Measurements from ENCODE around the gene FUBP1.
A peak's percentile ranks its signal among the peaks of the same experiment; 100 is the strongest.
"Not testable (repeated sequence)": the region's sequence is repeated elsewhere in the genome, so short reads cannot be mapped to it uniquely, and the experiment has no call there.

The FUBP1 gene, protein sequence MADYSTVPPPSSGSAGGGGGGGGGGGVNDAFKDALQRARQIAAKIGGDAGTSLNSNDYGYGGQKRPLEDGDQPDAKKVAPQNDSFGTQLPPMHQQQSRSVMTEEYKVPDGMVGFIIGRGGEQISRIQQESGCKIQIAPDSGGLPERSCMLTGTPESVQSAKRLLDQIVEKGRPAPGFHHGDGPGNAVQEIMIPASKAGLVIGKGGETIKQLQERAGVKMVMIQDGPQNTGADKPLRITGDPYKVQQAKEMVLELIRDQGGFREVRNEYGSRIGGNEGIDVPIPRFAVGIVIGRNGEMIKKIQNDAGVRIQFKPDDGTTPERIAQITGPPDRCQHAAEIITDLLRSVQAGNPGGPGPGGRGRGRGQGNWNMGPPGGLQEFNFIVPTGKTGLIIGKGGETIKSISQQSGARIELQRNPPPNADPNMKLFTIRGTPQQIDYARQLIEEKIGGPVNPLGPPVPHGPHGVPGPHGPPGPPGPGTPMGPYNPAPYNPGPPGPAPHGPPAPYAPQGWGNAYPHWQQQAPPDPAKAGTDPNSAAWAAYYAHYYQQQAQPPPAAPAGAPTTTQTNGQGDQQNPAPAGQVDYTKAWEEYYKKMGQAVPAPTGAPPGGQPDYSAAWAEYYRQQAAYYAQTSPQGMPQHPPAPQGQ

DNA sequence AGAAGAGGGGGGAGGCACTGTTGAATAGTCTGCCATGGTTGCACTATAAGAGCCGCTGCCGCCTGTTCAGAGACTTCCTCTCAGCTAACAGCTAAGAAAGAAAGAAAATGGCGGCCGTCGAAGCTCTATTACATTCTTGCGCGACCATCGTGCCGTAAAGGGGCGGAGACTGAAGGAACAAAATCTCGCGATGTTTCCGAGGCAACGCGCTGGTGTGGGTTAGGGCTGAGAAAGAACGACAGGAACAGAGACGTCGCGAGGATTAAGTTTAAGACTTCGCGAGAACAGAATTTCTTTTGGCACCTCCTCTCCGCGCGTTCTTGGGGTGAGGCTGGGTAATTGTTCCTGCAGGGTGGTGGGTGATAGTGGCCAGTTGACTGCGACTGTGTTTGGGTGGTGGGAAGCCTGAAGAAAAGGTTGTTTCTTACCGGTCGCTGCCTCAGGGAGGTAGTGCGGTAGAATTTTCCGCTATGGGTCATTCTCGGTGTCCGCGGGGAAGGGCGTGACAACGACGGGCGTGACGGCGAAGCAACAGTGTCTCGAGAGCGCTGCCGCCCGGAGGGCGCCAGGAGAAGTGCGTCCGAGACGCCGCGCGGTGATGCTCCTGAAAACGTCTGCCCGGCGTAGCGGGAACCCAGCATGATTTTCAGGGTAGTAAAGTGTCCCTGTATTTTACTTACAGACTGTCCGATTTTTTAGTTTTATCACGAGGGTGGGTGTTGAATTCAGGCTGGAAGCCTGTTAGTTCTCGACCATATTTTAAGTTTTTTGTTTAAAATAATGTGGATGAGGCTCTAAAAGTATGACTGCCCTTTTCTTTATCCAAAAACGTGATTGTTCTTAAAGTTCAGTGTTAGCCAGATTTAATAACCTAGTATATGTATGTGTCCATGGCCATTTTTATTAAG, at the start of gene FUBP1:
TSS of gene FUBP1 (minus strand) at position 104 of the 908 bp plus-strand sequence. CDS start at position 36, 68 bp downstream.
- peak; percentile 99 for DNase-seq

DNA sequence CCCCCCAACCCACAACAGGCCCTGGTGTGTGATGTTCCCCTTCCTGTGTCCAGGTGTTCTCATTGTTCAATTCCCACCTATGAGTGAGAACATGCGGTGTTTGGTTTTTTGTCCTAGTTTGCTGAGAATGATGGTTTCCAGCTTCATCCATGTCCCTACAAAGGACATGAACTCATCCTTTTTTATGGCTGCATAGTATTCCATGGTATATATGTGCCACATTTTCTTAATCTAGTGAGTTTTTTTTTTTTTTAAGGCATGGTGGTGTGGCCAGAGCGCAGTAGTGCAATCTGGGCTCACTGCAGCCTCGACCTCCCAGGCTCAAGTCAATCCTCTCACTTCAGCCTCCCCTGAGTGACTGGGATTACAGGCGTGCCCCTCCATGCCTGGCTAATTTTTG, 42.3 kb upstream of the FUBP1 start:
- not testable (repeated sequence) for DNase-seq

DNA sequence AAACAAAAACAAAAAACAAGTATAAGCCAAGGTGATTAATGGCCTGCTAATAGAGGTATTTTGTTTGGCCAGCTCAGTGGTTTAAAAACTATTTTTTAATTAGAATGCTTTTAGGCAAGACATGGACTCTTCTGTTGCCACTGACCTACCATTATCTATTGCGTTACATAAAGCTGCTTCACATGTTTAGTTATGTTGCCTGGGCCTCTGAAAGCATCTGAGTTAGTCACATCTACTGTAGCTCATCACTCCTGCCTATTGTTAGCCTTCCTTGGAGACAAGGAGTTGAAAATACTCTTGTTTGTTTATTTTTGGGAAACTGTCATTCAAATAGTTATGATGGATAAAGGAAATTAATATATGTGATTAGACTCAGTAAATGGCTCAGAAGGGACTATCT, 40.2 kb upstream of the FUBP1 start:
- DNase-seq: no peak

DNA sequence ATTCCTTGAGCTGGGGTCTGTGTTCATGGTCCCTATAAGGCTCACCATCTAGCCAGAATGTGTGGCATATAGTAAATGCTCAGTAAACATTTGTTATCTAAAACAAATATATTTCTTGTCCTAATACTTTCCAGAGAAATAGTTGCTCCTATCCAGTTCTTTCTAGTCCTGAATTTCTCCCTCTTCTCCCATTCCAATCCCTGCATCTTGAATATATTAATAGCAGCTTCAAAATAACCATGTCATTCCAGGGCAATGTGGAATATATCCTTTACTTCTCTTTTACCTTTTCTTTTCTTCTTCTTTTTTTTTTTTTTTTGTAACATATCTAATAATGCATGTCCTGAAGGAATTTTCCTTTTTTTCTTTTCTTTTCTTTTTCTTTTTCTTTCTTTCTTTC, 36.3 kb upstream of the FUBP1 start:
- DNase-seq: no peak

DNA sequence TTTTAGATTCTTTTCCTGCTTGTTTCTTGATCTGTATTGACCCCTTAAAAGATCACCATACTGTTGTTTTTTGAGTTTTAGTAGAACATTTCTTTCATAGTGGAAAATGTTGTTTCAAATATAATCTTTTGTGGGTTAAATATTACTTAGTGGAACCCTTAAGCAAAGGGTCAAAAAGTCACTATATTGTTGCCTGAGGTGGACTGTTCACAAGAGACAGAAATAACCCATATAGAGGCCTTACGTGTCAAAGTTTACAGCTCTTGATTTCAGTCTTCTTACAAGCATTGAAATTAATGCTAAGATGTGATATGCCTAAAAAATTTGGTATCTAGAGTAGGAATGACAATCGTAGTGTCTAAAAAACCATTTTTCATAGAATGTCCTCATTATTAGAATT, 32.2 kb upstream of the FUBP1 start:
- DNase-seq: no peak

DNA sequence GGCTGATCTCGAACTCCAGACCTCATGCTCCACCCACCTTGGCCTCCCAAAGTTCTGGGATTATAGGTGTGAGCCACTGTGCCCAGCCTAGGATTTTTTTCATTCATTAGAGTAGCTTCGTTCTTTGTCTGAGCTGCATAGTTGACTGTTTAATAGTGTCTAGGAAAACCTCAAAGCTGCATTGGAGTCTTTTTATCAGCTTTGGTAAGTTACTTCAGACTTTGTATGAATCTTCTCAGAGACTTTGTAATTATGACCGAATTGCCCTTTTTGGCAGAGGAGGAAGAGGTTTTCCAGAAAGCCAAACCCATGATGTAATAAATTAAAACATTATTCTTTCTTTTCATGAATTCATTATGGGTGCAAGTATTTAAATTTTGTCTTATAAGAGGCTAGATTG, 31.0 kb upstream of the FUBP1 start:
- DNase-seq: no peak

DNA sequence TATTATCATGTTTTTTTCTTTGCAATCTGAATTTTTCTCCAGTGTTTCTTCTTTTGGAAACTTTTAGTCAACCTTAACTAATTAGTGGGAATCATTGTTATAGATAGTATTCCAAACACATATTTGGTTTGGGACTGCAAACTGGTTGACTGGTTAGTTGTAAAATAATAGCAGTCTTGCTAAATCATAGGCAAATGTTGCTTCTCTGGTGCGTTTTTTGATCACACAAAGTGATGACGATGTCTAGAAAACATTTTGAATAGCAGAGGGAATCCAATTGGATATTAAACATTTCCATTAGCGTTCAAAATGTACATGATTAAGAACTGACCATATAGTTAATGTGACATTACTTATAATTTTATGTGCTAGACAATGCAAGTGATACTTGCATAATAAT, 30.4 kb upstream of the FUBP1 start:
- DNase-seq: no peak

DNA sequence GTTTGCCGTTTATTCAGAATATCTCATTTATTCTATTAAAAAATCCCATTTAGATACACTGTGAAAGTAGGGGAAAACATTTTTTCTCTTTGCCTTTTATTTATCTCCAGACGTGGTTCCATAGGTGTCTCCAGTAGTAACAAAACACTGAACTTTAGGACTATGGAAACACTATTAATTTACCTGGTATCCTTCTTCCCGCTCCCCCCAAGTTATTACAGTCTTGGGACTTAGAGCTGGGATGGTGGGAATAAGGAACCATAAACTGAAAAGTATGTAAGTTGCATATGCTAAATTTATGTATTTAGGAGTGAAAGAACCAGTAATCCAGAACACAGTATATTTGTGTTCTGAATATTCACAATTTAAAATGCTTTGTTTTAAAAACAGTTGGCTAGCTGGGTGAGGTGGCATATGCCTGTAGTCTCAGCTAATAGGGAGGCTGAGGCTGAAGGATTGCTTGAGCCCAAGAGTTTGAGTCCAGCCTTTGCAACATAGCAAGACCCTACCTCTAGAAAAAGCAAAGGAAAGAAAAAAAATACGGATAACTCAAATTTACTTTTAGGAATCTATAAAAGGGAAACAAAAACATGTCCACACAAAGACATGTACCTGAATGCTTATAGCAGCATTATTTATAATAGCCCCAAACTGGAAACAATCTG, 28.9 kb upstream of the FUBP1 start:
- DNase-seq: no peak

DNA sequence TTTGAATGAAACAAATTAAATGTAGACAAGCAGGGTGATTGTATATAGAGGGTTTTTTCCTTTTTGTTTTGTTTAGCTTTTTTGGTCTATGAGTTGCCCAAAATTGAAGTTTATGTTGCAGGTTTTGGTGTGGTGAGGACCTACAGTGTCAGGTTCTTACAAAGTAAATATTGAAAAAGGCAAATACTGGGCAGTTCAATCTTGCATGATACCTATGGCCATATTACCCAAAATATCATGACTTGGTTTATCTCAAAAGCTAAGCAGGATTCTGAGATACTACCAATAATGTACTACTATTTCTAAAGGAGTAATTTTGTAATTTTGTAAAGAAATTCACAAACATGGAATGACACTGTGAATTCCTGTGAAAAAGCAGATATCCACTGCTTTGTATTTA, 27.6 kb upstream of the FUBP1 start:
- no peak for DNase-seq

DNA sequence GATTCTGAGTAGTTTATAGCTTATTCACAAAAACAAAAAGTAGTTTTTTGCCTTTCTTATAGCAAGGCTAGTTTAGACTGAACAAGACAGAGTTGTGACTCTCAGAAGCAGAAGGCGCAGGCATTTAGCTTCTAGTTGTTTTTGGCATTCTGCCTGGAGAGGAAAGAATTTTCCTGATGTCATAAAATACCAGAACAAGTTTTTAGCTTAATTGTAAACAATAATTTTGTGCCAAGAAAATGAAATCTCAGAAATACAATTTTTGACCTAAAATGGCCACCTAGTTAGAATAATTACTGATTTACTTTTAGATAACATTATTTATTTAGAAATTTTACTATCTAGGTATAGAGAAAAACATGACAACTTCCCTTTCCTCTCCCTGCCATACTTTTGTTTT, 26.9 kb upstream of the FUBP1 start:
- DNase-seq: peak; percentile 27

DNA sequence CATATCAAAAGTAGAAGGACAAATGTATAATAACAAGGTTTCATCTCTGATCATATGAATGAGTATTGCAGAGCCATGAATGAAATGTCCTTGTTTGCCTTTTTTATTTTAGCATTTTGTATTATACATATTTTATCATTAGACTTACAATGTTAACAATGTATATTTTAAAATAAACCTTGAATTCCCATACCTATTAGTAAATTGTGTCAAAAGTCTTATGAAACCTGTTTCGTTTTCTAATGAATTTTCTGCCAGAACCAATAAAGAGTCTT, 26.5 kb upstream of the FUBP1 start:
- DNase-seq: no peak

DNA sequence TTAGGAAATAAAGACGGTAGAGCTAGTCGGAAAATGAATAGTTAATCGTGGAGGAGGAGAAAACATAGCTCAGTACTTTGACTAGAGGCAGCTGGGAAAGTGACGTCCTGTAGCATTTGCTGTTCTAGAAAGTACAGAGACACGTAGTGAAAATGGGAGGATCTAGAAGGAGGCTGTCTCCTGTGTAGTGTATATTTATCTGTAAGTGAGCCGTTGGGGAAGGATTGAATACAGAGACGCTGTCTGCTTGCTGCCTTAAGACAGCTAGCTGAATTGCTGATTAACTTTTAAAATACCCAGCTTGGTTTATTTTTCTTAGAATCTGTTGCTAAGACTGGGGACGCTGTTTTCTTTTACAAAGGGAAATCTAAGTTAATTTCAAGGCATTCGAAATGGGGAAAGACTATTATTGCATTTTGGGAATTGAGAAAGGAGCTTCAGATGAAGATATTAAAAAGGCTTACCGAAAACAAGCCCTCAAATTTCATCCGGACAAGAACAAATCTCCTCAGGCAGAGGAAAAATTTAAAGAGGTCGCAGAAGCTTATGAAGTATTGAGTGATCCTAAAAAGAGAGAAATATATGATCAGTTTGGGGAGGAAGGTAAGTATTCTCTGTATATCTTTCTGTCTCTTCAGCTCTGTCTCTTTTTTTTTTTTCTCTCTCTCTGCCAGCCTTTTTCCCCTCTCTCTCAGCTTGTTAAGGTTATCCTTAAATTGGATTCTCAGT, 26.0 kb upstream of the FUBP1 start, which contains the start of gene DNAJB4:
TSS of gene DNAJB4 (plus strand) at position 221 of the 729 bp plus-strand sequence. CDS start at position 393, 172 bp downstream.
- DNase-seq: no peak

DNA sequence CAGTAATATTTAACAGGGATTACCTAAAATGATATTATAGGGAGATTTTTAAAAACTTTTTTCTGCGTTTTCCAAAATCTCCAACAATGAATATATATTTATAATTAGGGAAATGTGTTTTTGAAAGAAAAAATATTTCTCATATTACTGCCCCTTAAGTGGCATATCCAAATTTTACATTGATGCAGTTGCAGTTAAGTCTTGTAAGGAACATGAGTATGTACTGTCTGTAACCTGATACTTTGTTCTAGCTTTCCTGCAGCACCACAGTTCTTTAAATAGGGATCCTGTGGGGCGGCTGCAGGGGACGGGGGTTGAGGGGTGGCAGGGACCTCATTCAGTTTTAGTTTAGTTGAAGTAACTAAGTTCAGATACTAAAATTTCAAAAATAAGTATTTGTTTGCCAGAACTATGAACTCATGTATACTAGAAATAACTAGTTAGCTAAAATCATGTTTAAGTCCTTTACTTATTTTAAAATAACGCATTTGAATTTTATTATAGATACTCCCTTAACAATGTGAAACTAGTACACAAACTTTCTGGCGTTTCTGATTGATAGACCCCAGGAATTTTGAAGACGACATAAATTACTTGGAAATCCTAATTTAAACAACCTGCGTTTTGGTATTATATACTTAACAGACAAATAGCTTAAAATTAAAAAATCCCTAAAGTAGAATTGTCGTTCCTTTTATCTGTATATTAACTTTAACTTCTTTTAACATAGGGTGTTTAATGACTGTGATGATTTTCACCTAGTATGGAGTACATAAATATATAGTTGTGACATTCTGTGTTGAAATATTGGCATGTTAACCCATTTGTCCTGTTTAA, 25.2 kb upstream of the FUBP1 start:
- DNase-seq: peak; percentile 23

DNA sequence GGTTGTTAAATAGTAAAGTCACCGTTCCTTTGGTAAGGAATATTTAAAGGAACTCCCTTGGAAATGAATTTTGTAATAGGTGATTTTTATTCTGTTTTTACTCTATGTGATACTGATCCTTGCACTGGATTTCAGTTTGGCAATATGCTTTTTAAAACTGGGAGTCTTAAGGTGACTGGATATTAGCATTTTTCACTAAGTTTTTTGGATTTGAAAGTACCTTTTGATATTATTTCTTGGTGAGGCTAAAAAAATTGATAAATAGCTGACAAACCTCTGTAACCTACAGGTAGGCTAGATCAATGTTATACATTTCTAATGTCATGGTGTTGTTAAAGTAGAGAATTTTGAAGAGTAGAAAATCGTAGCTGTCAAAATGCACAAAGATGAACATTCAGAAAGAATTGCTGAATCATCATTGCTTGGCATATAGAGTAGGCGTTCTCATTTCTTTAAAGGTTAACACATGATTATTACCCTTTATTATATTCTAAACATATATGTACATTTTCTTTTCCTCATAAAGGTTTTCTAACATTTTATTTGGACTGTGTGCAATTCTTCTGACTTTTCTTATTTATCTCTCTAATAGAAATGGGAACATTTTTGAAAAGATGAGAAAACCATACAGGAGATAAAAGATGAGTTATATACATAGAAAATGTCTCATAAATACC, 24.3 kb upstream of the FUBP1 start:
- no peak for DNase-seq

DNA sequence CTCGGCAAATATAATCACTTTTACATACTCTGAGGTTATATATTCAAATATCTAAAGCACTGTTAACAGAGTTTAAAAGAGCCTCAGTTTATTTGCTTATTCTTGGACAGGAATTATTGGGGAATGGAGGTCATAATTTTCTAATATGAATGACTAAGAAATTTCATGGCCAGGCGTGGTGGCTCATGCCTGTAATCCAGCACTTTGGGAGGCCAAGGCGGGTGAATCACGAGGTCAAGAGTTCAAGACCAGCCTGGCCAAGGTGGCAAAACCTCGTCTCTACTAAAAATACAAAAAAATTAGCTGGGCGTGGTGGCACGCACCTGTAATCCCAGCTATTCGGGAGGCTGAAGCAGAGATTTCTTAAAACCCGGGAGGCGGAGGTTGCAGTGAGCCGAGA, 21.7 kb upstream of the FUBP1 start:
- not testable (repeated sequence) for DNase-seq

DNA sequence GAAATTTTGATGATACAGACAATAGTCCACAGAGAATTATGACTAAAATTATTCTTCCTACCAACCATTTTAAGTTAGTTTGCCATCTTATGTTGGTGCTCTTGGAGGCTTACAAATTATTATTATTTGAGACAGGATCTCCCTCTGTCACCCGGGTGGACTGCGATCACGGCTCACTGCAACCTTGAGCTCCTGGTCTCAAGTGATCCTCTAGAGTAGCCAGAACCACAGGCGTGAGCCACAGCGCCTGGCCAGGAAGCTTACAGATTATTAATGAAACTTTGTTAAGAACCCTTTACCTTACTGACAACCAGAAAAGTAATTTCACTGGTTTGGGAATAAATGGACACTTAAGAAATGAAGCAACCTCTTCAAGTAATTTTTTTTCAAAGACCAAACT, 17.9 kb upstream of the FUBP1 start:
- no peak for DNase-seq

DNA sequence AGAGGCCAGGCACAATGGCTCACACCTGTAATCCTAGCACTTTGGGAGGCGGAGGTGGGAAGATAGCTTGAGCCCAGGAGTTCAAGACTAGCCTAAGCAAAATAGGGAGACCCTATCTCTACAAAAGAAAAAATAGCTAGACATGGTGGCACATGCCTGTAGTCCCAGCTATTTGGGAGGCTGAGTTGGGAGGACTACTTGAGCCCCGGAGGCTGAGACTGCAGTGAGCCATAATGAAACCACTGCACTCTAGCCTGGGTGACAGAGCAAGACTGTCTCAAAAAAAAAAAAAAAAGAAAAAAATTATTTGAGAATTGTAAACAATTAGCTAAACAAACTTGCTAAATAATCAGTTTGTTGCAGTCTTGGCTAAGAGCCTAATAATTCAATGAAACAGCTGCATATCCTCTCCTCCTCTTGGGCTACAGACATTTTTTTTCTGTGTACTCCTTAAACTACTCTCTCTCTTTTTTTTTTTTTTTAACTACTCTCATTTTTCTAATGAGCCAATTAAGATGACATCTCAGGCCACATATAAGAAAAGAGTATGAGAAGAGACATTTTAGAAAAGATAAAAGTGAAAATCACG, 15.3 kb upstream of the FUBP1 start:
- peak; percentile 53 for DNase-seq

DNA sequence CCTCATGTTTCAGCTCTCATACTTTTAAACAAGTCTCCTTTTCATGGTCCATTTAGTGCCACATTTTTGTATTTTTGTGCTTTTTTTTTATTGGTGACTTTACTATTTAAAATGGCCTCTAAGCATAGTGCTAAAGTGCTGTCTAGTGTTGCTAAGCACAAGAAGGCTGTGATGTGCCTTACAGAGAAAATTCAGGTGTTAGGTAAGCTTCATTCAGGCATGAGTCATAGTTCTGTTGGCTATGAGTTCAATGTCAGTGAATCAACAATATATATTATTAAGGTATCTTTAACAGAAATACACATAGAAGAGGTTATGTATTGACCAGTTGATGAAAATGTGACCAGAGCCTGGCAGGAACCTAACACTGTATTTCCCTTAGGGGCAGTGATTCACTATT, 12.8 kb upstream of the FUBP1 start:
- DNase-seq: no peak

DNA sequence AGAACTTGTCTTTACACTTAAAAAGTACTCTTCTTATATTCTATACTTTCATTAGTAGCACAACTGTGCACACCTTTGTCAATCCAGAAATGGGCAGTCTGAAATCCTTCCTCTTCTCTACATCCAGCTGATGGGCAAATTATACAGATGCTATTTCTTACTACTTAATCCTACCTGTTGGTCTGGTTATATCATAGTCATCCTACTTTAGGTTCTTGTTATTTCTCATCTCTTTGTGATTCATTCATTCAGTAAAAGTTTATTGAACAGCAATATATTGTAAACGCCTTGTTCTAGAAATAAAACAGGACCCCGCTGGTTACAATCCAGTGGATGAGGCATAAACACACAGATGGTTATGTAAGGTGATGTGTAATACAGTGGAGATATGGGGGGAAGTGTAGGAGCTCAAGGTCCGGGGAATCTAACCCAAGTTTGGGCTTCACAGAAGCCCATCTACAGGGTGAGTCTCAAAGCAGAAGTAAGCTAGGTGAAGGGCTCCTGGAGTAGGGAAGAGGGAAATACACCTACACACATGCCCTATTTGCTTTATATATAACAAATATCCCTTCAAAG, 11.8 kb upstream of the FUBP1 start:
- DNase-seq: no peak

DNA sequence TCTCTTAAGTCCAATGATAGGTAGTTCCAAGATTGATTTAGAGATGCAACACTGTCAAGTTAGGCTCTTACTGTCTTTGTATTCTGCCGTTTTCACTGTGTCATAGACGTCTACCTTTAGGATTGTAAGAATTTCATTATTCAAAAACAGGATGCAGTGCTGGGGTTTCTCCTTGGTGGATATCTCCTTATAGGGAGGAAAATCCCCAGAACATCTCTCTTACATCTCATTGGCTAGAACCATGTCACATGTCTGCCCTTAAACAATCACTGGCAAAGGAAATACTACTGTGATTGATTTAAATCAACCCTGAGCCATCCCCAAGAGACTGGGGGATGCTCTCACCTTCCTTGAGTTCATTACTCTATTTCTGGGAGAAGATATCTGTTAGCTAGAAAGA, 10.9 kb upstream of the FUBP1 start:
- no peak for DNase-seq

Measured in NCI-H1105 treated with DMSO at 0.1 percent for 48 hours (cell line).